HG03378 (cell line): ENCODE results near the gene ATF4.

ENCODE experiments used
- ATAC-seq: cut with Tn5 transposase; IDR thresholded peaks from one replicate; pipeline ENCODE4 v1.9.1; 2021; ENCODE audit warnings: mild to moderate bottlenecking, moderate library complexity; ENCODE audit not compliant: unreplicated experiment

Gene ATF4

DNA sequence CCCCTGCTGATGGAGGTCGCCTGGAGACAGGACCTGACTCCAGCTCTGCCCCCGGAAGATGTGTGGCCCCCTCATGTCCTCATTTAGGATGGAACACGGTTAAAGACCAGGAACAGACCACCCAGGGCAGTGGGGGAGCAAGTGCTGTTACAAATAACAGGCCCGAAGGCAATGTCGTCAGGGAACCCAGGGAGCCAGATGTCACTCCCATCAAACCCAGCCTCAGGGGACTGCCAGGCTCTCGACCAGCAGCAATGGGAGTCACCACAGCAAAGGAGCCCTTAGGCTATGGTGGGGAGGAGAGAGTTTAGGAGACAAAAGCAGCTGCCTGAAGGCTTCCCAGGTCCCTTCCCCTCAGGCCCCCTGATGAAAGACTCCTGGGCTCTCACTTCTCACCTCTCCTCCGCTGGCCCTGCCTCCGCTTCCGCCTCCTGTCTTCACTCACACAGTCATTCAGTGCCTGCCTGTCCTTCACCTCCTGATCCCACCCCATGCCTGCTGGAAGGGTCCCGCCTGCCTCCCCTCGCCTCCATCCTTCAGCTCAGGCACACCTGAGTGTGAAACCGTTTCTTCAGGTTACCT, 7.8 kb downstream of the ATF4 start:
- no peak for ATAC-seq

DNA sequence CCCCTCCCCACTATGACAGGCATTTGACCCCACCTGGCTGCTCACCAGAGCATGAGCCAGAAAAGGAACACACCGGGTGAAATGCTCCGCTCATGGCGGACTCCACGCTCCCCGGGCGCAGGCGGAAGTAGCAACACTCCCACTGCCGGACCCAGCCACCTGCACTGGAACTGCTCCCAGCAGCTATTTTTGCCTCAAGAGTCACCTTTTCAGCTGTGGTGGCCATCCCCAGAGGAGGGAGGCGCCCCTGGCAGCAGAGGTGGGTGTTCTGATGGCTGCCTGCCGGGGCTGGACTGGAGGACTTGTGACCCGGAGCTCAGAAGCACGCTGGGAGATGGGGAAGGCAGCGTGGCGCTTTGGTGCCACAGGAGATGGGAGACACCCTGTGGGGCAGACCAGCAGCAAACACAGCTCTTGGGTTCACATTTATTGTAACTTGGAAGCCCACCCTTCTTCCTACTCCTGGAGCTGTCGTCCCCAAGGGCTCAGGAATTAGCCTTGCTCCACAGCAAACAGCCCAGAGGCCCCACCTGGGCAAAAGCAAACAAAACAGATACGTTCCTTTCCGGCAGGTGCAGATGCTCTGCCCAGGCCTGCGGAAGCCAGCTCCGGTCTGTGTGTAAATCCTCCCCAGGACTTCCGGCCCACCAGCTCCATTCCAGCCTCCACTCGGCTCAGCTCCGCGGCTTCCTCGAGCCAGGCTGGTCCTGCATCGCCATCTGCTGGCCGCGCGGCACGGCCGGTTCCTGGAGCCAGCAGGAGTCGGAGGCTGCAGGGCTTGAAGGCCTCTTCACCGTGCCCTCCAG, 8.5 kb downstream of the ATF4 start:
- no peak for ATAC-seq

DNA sequence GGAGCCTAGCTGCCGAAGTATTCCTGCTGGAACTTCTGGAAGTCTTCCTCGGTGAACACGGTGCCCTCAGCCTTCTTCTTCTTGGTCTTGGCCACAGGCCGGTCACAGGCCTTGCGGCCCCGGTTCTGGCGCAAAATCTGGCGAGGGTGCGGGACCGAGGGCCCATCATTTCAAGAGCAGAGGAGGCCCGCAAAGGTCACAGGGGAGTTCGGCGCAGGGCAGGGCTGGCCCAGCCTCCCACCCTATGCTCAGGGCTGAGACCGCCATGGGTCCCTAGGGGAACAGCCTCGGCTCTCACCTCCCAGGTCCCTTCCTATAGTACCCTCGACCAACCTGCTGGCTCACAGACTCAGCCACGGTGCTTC, 9.1 kb downstream of the ATF4 start:
- no peak for ATAC-seq

DNA sequence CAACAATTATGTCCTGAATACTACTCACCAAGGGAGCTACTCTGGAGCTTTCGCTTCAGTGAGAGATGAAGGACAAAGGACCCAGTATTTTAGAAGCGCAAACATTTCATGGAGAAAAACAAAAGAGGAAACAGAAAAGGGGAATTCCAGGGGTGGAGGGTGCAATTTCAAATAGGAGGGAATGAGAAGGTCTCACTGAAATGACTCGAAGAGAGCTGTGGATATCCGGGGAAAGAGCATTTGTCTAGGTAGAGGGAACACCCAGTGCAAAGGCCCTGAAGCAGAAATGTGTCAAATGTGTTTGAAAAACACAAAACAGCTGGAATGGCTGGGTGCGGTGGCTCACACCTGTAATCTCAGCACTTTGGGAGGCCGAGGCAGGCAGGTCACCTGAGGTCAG, 9.8 kb downstream of the ATF4 start:
- ATAC-seq, result no peak

DNA sequence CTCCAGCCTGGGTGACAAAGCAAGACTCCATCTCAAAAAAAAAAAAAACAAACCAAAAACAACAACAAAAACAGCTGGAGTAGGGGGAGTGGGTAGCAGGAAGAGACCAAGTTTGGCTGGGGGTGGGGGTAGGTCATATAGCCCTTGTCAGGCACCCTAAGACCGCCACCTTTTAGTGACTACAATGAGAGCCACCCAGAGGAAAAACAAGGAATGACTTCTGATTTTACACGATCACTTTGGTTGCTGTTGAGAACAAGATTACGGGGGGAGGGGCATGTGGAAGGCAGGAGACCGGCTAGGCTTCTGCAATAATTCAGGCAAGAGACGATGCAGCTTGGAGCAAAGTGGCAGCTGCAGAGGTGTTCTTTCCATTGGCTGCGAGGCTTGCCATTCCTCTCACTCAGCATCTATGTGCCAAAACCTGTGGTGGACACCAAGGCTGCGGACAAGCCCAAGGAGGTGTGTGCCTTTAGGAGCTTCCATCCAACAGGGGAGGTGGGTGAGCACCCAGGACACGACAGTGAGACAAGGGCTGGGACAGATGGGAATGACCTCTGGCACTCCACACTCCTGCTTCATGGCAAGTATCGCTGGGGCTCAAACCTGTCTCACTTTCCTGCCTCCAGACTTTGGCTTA, 10.4 kb downstream of the ATF4 start:
- ATAC-seq, result no peak

DNA sequence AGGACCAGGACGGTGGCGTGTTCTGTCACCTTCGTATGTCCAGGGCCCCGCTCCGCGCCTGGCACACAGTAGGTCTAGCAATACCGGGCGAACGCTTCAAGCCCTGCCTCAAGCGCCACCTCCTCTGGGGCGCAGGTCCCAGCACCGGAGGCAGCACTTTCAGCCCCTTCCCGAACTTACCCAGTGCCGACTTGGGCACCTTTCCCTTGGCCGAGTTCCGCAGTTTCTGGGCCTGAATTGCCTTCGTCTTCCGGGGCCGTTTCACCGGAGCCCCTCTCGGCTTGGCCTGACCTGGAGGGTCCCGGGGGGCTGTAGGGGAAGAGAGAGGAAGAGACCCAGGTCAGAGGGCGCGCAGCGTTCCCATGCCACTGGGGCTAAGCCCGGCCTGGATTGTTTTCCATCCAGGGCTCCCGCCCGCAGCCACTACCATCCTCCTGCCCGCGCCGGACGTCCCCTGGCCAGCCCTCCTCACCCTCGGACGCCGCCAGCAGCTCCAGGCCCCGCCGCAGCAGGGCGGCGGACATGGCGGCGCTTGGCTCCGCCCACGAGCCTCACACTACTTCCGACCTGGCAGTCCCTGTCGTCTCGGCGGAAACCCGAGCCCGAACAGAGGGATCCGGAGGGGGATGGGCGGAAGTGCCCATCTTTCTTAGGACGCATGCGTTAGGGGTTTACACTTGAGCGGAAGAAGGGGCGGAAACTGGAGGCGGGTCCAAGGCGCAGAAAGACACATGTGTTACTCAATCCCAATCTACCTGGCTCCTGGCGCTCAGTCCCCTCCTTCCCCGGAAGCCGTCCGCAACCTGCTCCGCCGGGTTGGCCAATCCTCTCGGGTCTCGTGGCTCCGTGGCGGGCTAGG, 12.1 kb downstream of the ATF4 start, which contains the start of gene RPS19BP1:
TSS of gene RPS19BP1 (minus strand) at position 534 of the 859 bp plus-strand sequence. CDS start at position 524, 10 bp downstream.
- peak; percentile 66 for ATAC-seq

DNA sequence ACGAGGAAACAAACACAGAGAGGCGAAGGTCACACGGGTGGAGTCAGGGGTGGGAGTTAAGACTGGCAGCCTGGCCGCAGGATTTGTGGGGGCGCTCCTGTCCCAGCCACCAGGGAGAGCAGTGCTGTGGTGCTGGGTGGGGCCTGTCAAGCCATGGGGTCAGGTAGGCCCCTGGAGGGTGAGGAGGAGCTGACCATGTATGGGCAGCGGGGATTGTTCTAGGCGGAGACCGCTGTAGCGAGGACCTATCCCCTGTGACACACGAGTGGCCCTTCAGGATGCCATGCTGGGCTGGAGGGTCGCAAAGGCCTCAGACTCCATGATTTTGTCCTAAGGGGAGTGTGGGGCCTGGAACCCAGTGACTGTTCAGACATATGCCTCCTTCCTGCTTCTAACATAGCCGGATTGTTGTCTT, 13.7 kb downstream of the ATF4 start:
- ATAC-seq, result no peak

DNA sequence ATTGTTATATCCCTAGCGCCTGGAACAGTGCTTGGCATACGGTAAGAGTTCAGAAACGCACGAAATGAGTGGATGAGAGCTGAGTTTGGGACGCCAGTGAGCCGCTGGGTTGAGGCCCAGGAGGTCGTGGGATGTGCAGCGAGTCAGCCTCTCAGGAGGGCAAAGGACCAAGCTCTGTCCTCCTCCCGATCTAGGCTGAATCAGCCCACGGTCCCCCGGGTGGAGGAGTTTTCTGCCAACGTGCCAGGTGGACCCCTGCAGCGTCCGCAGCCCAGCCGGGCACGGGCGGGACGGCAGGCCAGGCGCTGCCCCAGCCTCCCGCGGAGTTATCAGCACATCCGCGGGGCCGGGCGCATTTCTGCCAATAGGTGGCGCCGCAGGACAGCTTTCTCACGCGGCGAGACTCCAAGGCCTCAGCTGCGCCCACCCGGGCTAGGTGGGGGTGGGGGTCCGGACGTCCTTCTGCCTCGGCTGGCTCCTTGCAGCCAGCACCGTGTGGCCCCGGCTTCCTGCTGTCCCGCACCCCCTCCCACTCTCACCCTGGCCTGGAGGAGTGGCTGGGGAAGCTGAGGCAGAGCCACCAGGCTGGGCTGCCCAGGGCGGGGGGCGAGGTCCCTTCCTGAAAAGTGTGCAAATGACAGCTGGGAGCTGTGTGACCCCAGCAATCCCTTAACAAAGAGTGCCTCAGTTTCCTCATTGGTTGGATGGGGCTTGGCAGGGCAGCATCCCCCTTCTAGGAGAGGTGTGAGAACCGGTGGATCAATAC, 14.4 kb downstream of the ATF4 start:
- ATAC-seq, result no peak

DNA sequence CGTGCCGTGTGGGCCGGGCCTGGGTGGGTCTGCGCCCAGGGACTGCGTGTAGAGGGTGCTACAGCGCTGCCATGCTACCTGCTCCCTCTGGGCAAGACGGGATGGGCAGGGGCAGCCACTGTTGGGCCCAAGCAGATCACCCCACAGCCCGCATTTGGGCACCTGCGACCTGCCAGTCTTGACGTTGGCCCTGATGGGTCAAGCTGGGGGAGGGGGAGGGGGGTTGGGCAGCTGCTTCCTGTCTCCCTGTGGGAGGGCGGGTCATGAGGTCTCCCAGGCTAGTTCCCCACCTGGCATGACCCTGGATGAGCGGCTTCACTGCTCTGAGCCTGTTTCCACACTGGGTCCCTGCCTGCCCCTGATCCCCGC, 15.0 kb downstream of the ATF4 start:
- no peak for ATAC-seq

DNA sequence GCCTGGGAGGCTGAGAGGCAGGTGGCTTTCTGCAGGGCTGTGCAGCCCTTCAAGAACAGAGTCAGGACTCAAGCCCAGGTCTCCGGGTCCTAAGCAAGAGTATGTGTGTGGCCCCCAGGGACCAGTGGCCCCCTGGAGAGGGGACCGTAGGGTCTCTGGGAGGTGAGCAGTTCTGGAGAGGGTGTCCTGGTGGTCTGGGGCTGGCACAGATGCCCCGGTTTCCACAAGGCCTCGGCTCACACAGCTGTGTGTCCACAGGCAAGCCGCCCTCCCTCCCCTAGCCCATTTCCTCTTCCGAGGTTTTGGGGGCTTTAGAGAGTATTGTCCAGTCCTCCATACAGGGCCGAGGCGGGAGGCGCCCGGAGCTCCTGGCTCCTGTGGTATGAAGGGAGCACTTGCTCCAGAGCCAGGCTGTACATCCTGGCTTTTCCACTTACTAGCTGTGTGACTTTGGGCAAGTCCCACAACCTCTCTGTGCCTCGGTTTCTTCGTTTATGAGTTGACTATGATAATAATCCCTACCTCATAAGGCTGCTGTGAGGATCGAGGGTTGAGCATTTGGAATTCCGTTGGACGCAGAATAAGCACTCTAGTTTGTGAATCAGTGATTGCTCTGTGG, 15.6 kb downstream of the ATF4 start:
- ATAC-seq, result no peak

DNA sequence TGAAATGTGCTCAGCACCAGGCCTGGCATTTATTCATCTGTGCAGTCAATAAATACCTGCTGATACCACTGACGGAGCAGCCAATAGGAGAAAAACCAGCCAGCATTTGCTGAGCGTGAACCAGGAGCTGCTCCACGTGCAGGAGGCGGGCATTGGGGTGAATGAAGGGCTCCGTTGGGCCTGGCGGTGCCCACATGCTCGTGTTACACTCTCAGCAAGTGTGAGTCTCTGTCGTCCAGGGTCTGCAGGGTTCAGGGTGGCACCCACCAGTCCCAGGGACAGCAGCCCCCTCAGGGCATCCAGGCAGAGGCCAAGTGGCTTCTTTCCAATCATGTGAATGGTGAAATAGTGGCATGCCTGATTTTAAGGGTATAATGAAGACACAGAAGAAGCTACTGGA, 16.3 kb downstream of the ATF4 start:
- ATAC-seq, result no peak

DNA sequence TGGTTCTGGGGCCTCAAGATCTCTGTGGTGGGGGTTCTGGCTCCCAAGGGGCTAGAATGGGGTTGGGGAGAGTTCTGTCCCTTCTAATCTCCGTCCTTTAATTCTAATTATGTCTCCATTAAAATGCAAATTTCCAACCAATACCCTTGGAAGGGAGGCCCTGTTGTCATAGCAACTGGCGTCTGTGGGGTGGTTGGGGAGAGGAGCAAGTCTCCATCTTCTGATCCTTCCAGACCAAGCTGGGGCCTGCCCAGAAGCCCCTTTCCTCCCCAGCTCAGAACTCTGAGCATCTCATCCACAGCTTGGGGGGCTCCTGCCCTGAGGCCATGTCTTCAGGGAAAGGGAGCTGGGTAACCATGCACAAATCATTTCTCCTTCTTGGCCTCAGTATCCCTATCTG, 17.6 kb downstream of the ATF4 start:
- no peak for ATAC-seq

DNA sequence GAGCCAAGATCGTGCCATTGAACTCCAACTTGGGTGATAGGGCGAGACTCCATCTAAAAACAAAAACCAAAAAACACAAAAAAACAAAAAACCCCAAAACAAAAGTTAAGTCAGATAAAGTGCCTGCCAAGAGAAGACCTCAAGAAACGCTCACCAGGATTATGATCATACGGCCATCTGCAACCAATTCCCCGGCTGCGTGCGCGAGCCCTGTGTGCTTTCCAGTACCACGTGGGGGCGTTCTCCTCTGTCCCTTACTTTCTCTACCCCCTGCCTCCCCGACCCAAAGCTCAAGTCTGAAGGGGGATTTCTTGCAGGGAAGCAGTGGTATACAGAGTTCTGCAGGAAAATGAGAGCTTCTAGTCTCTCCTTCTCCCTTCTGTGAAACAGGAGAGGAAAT, 22.7 kb downstream of the ATF4 start:
- ATAC-seq, result no peak

DNA sequence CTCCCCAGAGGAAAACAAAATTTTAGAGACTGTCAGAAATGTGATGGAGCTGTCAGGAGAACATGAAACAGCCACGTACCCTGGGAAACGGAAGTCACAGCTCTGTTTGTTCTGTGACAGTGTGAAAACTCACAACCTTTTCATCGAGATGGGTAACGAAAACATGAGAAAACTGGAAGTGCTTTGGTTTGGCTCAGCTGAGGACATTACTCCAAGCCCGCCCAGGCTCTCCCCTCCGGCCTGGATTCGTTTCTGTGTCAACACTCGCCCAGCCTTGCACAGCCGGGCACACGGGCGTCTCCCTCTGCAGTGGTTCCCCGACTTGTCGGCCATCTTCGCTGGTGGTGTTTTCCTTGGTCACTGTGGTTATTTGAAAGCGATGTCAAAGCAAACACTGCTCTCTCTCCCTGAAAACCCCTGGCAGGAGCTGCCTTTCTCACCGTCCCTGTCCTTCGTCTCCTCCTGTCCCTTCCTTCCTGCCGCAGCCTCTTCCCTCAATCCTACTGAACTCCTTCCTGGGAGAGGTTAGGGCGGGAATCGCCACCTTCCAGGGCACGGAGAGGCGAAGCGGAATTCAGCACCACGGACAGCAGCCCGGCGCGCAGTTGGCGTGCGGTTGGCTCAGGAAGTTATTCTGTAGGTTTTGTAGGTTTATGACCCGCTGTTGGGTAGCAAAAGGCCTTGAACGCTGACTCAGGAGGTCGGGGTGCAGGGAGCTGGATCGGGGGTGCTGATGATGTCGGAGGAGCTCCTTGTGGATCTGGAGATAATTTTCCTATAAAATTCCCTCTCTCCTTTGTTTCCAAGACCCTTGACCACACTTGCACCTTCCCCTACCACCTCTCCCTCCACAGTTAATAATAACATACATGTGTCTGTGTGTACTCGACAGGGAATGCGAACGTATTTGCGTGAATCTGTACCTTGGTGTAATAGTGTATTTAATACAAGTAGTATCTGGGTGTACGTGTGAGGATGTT, 25.3 kb downstream of the ATF4 start:
- ATAC-seq, result no peak

DNA sequence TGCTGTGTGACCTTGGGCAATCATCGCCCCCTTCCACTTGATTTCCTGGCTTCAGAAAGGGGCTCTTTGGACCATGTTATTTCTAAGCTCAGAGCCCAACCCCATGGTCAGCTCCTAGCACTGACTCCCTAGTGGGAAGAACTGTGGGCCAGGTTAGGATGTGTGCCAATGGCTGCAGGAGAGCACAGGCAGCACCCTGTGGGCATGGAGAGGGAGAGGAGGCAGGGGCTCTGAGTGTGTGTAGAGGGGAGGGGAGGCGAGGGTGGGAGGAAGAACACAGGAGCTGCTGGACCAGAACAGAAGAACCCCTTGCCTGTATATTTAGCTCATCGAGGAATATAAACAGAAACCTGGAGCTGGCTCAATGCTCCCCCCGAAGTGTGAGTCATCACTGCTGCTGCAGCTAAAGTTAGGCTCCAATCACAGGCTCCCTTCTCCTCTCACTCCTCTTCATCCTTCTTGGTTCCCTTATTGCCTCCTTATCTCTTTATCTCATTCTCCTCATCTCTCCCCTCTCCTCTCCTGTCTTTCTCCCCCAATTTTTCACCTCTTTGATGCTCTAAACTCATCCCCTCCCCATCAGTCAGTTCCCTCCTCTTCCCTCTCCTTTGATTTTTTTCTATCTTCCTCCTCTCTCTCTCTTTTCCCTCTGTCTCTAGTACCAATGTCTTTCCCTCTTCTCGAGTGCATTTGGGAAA, 26.7 kb downstream of the ATF4 start:
- no peak for ATAC-seq

DNA sequence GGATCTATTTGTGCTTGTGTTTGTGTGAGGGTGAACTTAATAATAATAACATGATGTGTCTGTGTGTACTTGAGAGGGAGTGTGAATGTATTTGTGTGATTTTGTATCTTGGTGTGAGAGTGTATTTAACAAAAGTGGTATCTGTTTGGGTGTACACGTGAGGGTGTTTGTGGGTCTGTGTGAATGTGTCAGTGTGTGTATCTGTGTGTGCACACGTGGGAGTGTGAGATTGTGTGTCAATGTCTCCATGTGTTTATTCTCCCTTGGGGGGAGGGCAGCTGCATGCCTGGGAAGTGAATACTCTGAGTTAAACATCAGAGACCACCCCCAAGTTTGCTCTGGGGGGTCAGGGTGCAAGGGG, 27.2 kb downstream of the ATF4 start:
- ATAC-seq, result no peak

DNA sequence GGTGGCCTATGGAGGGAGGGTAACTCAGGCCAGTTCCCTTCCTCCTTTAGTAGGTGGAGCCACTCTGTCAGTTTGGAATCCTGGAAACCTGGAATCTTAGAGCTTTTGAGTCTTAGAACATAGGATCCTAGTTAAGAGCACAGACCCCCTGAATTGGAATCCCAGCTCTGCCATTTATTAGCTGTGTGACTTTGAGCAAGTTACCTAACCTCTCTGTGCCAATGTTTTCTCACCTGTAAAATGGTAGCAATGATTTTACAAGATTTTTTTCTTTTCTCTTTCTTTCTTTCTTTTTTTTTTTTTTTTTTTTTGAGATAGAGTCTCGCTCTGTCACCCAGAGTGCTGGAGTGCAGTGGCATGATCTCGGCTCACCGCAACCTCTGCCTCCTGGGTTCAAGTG, 33.1 kb downstream of the ATF4 start:
- ATAC-seq, result no peak

DNA sequence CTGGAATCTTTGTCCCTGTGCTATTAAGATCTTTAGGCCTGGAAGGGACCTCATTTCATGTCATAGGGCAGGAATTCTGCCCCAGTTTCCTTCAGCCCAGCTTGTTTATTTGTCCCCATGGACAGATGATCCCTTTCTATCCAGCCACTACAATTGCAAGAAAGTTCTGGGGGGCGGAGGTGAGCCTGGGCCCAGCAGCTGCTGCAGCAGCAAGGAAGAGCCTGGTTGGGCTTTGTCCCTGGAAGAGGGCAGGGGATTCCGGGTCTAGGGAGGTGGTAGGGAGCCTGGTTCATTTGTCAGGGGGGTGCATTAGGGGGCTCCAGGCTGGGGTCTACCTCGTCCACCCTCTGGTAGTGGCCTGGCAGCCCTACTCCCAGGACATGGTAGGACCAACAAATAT, 33.8 kb downstream of the ATF4 start:
- no peak for ATAC-seq
